Posterior vena cava (tissue), 2 donors: ENCODE data around the gene ENTPD6. TPM values are rescaled to one million over a fixed set of nuclear protein-coding genes. Genes with fewer than 3 reads are reported as not detected.
"Not testable (repeated sequence)": the region's sequence is repeated elsewhere in the genome, so short reads cannot be mapped to it uniquely, and the experiment has no call there.

ENCODE experiments used
- DNase-seq: peaks from one replicate; pipeline ENCODE4 v3.0.0-alpha.2; 2020; ENCODE audit warnings: low spot score
- intact Hi-C, 2 donors: fragments of 100-400 bp; cut with DNase I; formaldehyde crosslinking; loops; one replicate each; pipeline versions ENCODE4 v1.14.1 to v1.14.2; 2022 to 2023
- long read RNA-seq, 2 donors: library from polyadenylated mRNA; unstranded; transcript quantifications; one replicate each; pipeline ENCODE4 v2.0.0, GENCODE V29; 2020 to 2021
- total RNA-seq, 2 donors: library from RNA; stranded (reverse); fragmentation: NEBNext Ultra II Directional; extraction: Animal tissue kit (Norgen Biotek cat#: 25700); gene quantifications; one replicate each; pipeline ENCODE4 v1.2.1, GENCODE V29; 2021
- donor health status: DM: yes; HTN: yes; CAD: no.
- donor health status: DM: yes; HTN: yes; CAD: no.

Gene ENTPD6
- total RNA-seq: 10 to 100 TPM; 48.5 to 51.0 TPM
- long read RNA-seq, donor 1, transcript ENTPD6-203 (15 exons, 2,750 nt): minor isoform, 5 of 42 reads
- long read RNA-seq, donor 1, transcript ENTPD6-201 (14 exons, 2,708 nt): major isoform, 9 of 42 reads
- long read RNA-seq, donor 1, partial matches to known transcripts: 3 of 42 reads
- long read RNA-seq, donor 1, other reads (novel, unspliced or antisense): 21 of 42 reads
- long read RNA-seq, donor 2, transcript ENTPD6-202 (15 exons, 2,766 nt): minor isoform, 12 of 179 reads
- long read RNA-seq, donor 2, transcript ENTPD6-203 (15 exons, 2,750 nt): major isoform, 19 of 179 reads
- long read RNA-seq, donor 2, transcript ENTPD6-201 (14 exons, 2,708 nt): minor isoform, 14 of 179 reads
- long read RNA-seq, donor 2, partial matches to known transcripts: 28 of 179 reads
- long read RNA-seq, donor 2, other reads (novel, unspliced or antisense): 104 of 179 reads

- intact Hi-C loops: loop anchor here in 1 of 2 donors (5.0 to 10.0 kb wide), 3 partner anchors 52 to 130 kb away; partner anchors contain the start of gene PYGB
- peak; percentile 97 for DNase-seq
These were observed at the start of gene ENTPD6 for GRCh38 chr20:25195014-25195961. TSS of gene ENTPD6 (plus strand) at chr20:25195712. CDS start at chr20:25206537, 10,825 bp downstream.

- DNase-seq: no peak
- intact Hi-C loops: no loop called here
These were observed 48.5 kb upstream of the ENTPD6 start for GRCh38 chr20:25146976-25147375.

GRCh38 chr20:25147716-25148115, 47.8 kb upstream of the ENTPD6 start:
- no peak for DNase-seq
- intact Hi-C loops: no loop called here

GRCh38 chr20:25148181-25148981, 47.1 kb upstream of the ENTPD6 start:
- DNase-seq: peak; percentile 87
- intact Hi-C loops: no loop called here

- intact Hi-C loops: no loop called here
- DNase-seq: no peak
These were observed 46.3 kb upstream of the ENTPD6 start for GRCh38 chr20:25148982-25149846.

GRCh38 chr20:25150016-25150415, 45.5 kb upstream of the ENTPD6 start:
- no peak for DNase-seq
- intact Hi-C loops: no loop called here

- no peak for DNase-seq
- intact Hi-C loops: no loop called here
These were observed 37.5 kb upstream of the ENTPD6 start for GRCh38 chr20:25158043-25158442.

GRCh38 chr20:25160467-25160866, 35.0 kb upstream of the ENTPD6 start:
- intact Hi-C loops: loop anchor here in 1 of 2 donors (2.0 kb wide), 1 partner anchor 38 kb away; no protein-coding TSS in a partner anchor
- no peak for DNase-seq

GRCh38 chr20:25160897-25161296, 34.6 kb upstream of the ENTPD6 start:
- intact Hi-C loops: loop anchor here in 1 of 2 donors (2.0 kb wide), 1 partner anchor 38 kb away; no protein-coding TSS in a partner anchor
- no peak for DNase-seq

- intact Hi-C loops: no loop called here
- no peak for DNase-seq
These were observed 30.4 kb upstream of the ENTPD6 start for GRCh38 chr20:25165128-25165527.

GRCh38 chr20:25166105-25166782, 29.3 kb upstream of the ENTPD6 start:
- intact Hi-C loops, DNase-seq: not testable (repeated sequence)

- no peak for DNase-seq
- intact Hi-C loops: no loop called here
These were observed 22.2 kb upstream of the ENTPD6 start for GRCh38 chr20:25173321-25173720.

- intact Hi-C loops: no loop called here
These were observed 21.6 kb upstream of the ENTPD6 start for GRCh38 chr20:25173886-25174308.

GRCh38 chr20:25176184-25176583, 19.3 kb upstream of the ENTPD6 start:
- intact Hi-C loops: loop anchor here (5.0 kb wide), 2 partner anchors 99 to 179 kb away; no protein-coding TSS in a partner anchor
- DNase-seq: no peak

More at GRCh38 chr20:25173886-25174308, 21.6 kb upstream of the ENTPD6 start:
- no peak for DNase-seq

- DNase-seq: no peak
- intact Hi-C loops: loop anchor here (5.0 kb wide), 2 partner anchors 101 to 181 kb away; no protein-coding TSS in a partner anchor
These were observed 17.6 kb upstream of the ENTPD6 start for GRCh38 chr20:25177890-25178321.

- no peak for DNase-seq
- intact Hi-C loops: loop anchor here (5.0 kb wide), 2 partner anchors 102 to 182 kb away; no protein-coding TSS in a partner anchor
These were observed 16.7 kb upstream of the ENTPD6 start for GRCh38 chr20:25178563-25179438.
